ENCODE measurements around the gene PCNX1. TPM values are rescaled to one million over a fixed set of nuclear protein-coding genes. Genes with fewer than 3 reads are reported as not detected.
A peak's percentile ranks its signal among the peaks of the same experiment; 100 is the strongest.

PCNX1 gene
- total and polyA plus RNA-seq, 9 of the 15 experiments (the other 6 are each of a cell fraction or from before 2014, with no cell fraction given), result 0.30 to 4.5 (median 2.3) TPM

- TF ChIP-seq REST (IDR thresholded peaks at IDR 0.05; ENCODE audit: borderline replicate concordance) (peak; percentile 66), REST (CRISPR knock-in tag; IDR thresholded peaks at IDR 0.05; ENCODE audit: low read depth) (no peak), HOXB6 (CRISPR knock-in tag; IDR thresholded peaks at IDR 0.05; ENCODE audit: borderline replicate concordance) (no peak), MEF2D (tag; conservative IDR thresholded peaks at IDR 0.05; ENCODE audit: low read depth) (no peak), SREBF2 (CRISPR knock-in tag; IDR thresholded peaks at IDR 0.05) (no peak), BCL6 (CRISPR knock-in tag; IDR thresholded peaks at IDR 0.05) (no peak), CBX2 (IDR thresholded peaks at IDR 0.05; ENCODE audit: insufficient read depth, low read length, poor library complexity, severe bottlenecking) (no peak), ZNF79 (CRISPR knock-in tag; IDR thresholded peaks at IDR 0.05; ENCODE audit: low read depth) (no peak), ZNF699 (CRISPR knock-in tag; IDR thresholded peaks at IDR 0.05; ENCODE audit: insufficient replicate concordance) (no peak), SMAD2 (IDR thresholded peaks at IDR 0.05; ENCODE audit: low read depth, low read length) (no peak), TEAD1 (CRISPR knock-in tag; IDR thresholded peaks at IDR 0.05) (no peak), PHF20 (IDR thresholded peaks at IDR 0.05; ENCODE audit: partially characterized antibody) (no peak), CBFB (CRISPR knock-in tag; IDR thresholded peaks at IDR 0.05) (no peak), ATF4 (CRISPR knock-in tag; IDR thresholded peaks at IDR 0.05) (no peak), FOXK2 (conservative IDR thresholded peaks at IDR 0.05 in 1 of 2, IDR thresholded peaks at IDR 0.05 in 1 of 2; ENCODE audit: low read depth in 2 of 2) (0 out of 4 replicates have a peak, but pooled peaks of 1 of the 2 experiments have one; percentile 41), ZFP36 (IDR thresholded peaks at IDR 0.05; ENCODE audit: low read depth, low read length, partially characterized antibody) (no peak), RAD21 (CRISPR knock-in tag; conservative IDR thresholded peaks at IDR 0.05 in 1 of 2, IDR thresholded peaks at IDR 0.05 in 1 of 2) (peak; percentile 85 to 87)
These were observed 196.6 kb downstream of the PCNX1 start (continued) for GRCh38 chr14:71103662-71104484.
